Adrenal gland (tissue), 5 donors: ENCODE measurements around the gene ANKRD23.

ENCODE experiments used
- CTCF ChIP-seq, 6 experiments: fragments of 450-650 bp in 4 of 6; fragments of 200-600 bp in 2 of 6; sonication (generic) in 1 of 6; IDR thresholded peaks; 1 replicate in 5 of 6; 2 replicates in 1 of 6; pipeline versions ENCODE4 v1.5.1 to v1.8.0; 2016 to 2021; ENCODE audit warnings: antibody characterized with exemption in 6 of 6, mild to moderate bottlenecking in 2 of 6, moderate library complexity in 1 of 6
- POLR2A ChIP-seq, 2 donors: fragments of 450-650 bp; IDR thresholded peaks; one replicate each; pipeline ENCODE4 v1.6.1; 2017; ENCODE audit warnings: antibody characterized with exemption in 2 of 2, mild to moderate bottlenecking in 2 of 2, moderate library complexity in 1 of 2
- donor health status: DM: no; HTN: no; CAD: no.

- TF ChIP-seq CTCF (IDR thresholded peaks at IDR 0.05) (no peak), POLR2A (IDR thresholded peaks at IDR 0.05) (no peak)
Measured at GRCh38 chr2:96841701-96842495, 1.9 kb downstream of the ANKRD23 start.
